Ovary (tissue), 3 donors: Measurements from ENCODE around the gene URI1.

Source experiments
- CTCF ChIP-seq, 3 donors: fragments of 450-650 bp in 2 of 3; fragments of 200-600 bp in 1 of 3; IDR thresholded peaks; one replicate each; pipeline versions ENCODE4 v1.5.1 to v1.8.0; 2016 to 2022; ENCODE audit warnings: antibody characterized with exemption in 3 of 3, mild to moderate bottlenecking in 1 of 3
- POLR2A ChIP-seq: fragments of 450-650 bp; IDR thresholded peaks from one replicate; pipeline ENCODE4 v1.6.1; 2017; ENCODE audit warnings: antibody characterized with exemption, mild to moderate bottlenecking, moderate library complexity
- donor health status: DM: no; HTN: no; CAD: no.

GRCh38 chr19:29992233-29992867 is 50.3 kb downstream of the URI1 start:
- TF ChIP-seq CTCF (IDR thresholded peaks at IDR 0.05) = no peak
- no peak for TF ChIP-seq POLR2A
